DOHH2 (cell line): ENCODE results near the gene VTN.

ENCODE experiments used
- H3F3A ChIP-seq: fragments of 200-600 bp; sonication (generic), shearing (Covaris generic); 2 replicates; pipeline ENCODE4 v1.6.0; 2016; ENCODE audit warnings: antibody characterized with exemption, mild to moderate bottlenecking; ENCODE audit not compliant: control insufficient read depth, insufficient read depth
- H3K27ac ChIP-seq: fragments of 200-600 bp; sonication (generic); 2 replicates; pipeline ENCODE4 v1.5.1; 2014; ENCODE audit warnings: low read depth, mild to moderate bottlenecking, low read length, moderate library complexity
- H3K27me3 ChIP-seq: fragments of 200-600 bp; sonication (generic); 2 replicates; pipeline ENCODE4 v1.6.1; 2014; ENCODE audit warnings: mild to moderate bottlenecking, low read length, mixed read lengths; ENCODE audit not compliant: control insufficient read depth
- H3K36me3 ChIP-seq: fragments of 200-600 bp; sonication (generic); 2 replicates; pipeline ENCODE4 v1.6.1; 2014; ENCODE audit warnings: mild to moderate bottlenecking, low read length, moderate library complexity, mixed read lengths; ENCODE audit not compliant: control insufficient read depth
- H3K4me1 ChIP-seq: fragments of 200-600 bp; sonication (generic); 2 replicates; pipeline ENCODE4 v1.6.1; 2014; ENCODE audit warnings: mild to moderate bottlenecking, low read length, mixed read lengths; ENCODE audit not compliant: control insufficient read depth
- H3K4me2 ChIP-seq: fragments of 200-600 bp; sonication (generic); 2 replicates; pipeline ENCODE4 v1.6.0; 2014; ENCODE audit warnings: mild to moderate bottlenecking, low read length, moderate library complexity
- H3K4me3 ChIP-seq: fragments of 200-600 bp; sonication (generic); 2 replicates; pipeline ENCODE4 v1.5.1; 2014; ENCODE audit warnings: mild to moderate bottlenecking, low read length, mixed read lengths
- H3K79me2 ChIP-seq: fragments of 200-600 bp; sonication (generic); 2 replicates; pipeline ENCODE4 v1.6.1; 2014; ENCODE audit warnings: mild to moderate bottlenecking, low read length, mixed read lengths; ENCODE audit not compliant: control insufficient read depth
- H3K9me2 ChIP-seq: fragments of 200-600 bp; sonication (generic); replicated peaks from 2 replicates; pipeline ENCODE4 v1.6.1; 2014; ENCODE audit warnings: mild to moderate bottlenecking, low read length, mixed read lengths; ENCODE audit not compliant: control insufficient read depth
- H3K9me3 ChIP-seq: fragments of 200-600 bp; sonication (generic); 2 replicates; pipeline ENCODE4 v1.6.1; 2014; ENCODE audit warnings: antibody characterized with exemption, low read length, mixed read lengths; ENCODE audit not compliant: control insufficient read depth, insufficient read depth
- H4K20me1 ChIP-seq: fragments of 200-600 bp; sonication (generic); 2 replicates; pipeline ENCODE4 v1.6.0; 2014; ENCODE audit warnings: low read depth, mild to moderate bottlenecking, antibody characterized with exemption, low read length, moderate library complexity; ENCODE audit not compliant: control insufficient read depth, insufficient read depth
- EZH2phosphoT487 ChIP-seq: fragments of 200-600 bp; sonication (generic); IDR thresholded peaks from 2 replicates; pipeline ENCODE4 v1.6.1; 2017; ENCODE audit warnings: borderline replicate concordance, mild to moderate bottlenecking, antibody characterized with exemption, low read length, moderate library complexity, mixed read lengths
- TF ChIP-seq, protein P1 (sequence below): fragments of 200-600 bp; sonication (generic); IDR thresholded peaks from one replicate; pipeline ENCODE4 v1.5.1; 2014; ENCODE audit warnings: antibody characterized with exemption, mild to moderate bottlenecking, low read depth, low read length; ENCODE audit not compliant: poor library complexity, severe bottlenecking

Gene VTN

GRCh38 chr17:28343491-28343932, 26.6 kb downstream of the VTN start:
- H4K20me1 ChIP-seq = 0 out of 2 replicates have a peak, but pooled peaks cover 2% of the 10 kb centered on the region
- H3K4me3 ChIP-seq = no peak overlapping the region
- H3K79me2 ChIP-seq = peaks cover 4% of the 10 kb centered on the region; the same call in 1 of the 2 replicates
- H3K4me1 ChIP-seq = peaks cover 3% of the 10 kb centered on the region; the same call in 1 of the 2 replicates
- no peaks in the 10 kb centered on the region for H3K27me3 ChIP-seq
- H3K9me3 ChIP-seq = no peaks in the 10 kb centered on the region
- H3K4me2 ChIP-seq = no peak overlapping the region
- H3K36me3 ChIP-seq = peaks cover 64% of the 10 kb centered on the region
- H3K27ac ChIP-seq = no peak overlapping the region
- H3F3A ChIP-seq = peaks cover 7% of the 10 kb centered on the region; the same call in 1 of the 2 replicates
- no peaks in the 10 kb centered on the region for H3K9me2 ChIP-seq
- TF ChIP-seq EZH2phosphoT487 = no peak
- TF ChIP-seq, protein P1, sequence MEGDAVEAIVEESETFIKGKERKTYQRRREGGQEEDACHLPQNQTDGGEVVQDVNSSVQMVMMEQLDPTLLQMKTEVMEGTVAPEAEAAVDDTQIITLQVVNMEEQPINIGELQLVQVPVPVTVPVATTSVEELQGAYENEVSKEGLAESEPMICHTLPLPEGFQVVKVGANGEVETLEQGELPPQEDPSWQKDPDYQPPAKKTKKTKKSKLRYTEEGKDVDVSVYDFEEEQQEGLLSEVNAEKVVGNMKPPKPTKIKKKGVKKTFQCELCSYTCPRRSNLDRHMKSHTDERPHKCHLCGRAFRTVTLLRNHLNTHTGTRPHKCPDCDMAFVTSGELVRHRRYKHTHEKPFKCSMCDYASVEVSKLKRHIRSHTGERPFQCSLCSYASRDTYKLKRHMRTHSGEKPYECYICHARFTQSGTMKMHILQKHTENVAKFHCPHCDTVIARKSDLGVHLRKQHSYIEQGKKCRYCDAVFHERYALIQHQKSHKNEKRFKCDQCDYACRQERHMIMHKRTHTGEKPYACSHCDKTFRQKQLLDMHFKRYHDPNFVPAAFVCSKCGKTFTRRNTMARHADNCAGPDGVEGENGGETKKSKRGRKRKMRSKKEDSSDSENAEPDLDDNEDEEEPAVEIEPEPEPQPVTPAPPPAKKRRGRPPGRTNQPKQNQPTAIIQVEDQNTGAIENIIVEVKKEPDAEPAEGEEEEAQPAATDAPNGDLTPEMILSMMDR = no peak

DNA sequence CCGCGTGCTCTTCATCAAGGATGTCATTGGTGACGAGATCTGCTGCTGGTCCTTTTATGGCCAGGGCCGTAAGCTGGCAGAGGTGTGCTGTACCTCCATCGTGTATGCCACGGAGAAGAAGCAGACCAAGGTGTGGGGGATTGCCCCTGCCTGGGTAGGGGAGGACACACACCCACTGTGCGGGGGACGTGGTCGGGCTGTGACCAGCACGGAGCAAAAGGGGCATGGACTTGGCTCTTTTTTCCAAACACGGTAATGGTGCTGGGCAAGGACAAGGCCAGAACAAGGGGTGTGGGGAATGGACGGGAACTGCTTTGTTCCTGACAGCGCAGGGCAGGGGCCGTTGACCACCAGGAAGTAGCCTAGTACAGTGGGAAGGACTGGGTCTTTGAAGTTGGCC, 27.8 kb downstream of the VTN start:
- Histone ChIP-seq H3K9me2 (no peaks in the 10 kb centered on the region), H3K27me3 (no peaks in the 10 kb centered on the region), H3K9me3 (no peaks in the 10 kb centered on the region), H3F3A (peaks cover 7% of the 10 kb centered on the region; the same call in 1 of the 2 replicates), H3K27ac (no peak overlapping the region), H3K4me1 (peaks cover 3% of the 10 kb centered on the region; the same call in 1 of the 2 replicates), H3K4me3 (no peak overlapping the region), H4K20me1 (0 out of 2 replicates have a peak, but pooled peaks cover 3% of the 10 kb centered on the region), H3K36me3 (peaks cover 52% of the 10 kb centered on the region), H3K79me2 (peaks cover 13% of the 10 kb centered on the region), H3K4me2 (no peak overlapping the region)
- TF ChIP-seq, protein P1 = no peak
- no peak for TF ChIP-seq EZH2phosphoT487

DNA sequence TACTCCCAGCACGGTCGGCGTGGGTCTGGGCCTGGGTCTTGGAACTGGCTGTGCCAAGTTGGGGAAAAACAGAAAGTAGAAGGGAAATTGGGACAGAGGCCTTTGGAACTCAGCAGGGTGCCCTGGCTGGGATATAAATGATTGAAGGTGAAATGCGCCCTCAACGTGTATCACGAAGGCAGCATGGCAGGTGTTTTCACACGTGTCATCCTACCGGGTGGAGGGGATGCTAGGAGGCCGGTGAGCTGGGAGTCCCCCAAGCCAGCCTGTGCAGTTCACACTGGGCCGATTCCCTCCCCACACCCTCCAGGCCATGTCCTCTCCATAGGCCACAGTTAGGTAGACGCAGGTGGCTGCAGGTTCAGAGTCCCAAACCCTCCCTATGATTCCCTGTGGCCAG, 28.6 kb downstream of the VTN start:
- peaks cover 8% of the 10 kb centered on the region for H3K4me1 ChIP-seq
- no peak overlapping the region for H3K4me3 ChIP-seq
- H4K20me1 ChIP-seq = 0 out of 2 replicates have a peak, but pooled peaks cover 3% of the 10 kb centered on the region
- H3K9me3 ChIP-seq = no peaks in the 10 kb centered on the region
- H3F3A ChIP-seq = 0 out of 2 replicates have a peak, but pooled peaks cover 2% of the 10 kb centered on the region
- peaks cover 21% of the 10 kb centered on the region for H3K79me2 ChIP-seq
- no peaks in the 10 kb centered on the region for H3K9me2 ChIP-seq
- TF ChIP-seq, protein P1 = no peak
- TF ChIP-seq EZH2phosphoT487 = no peak
- H3K27me3 ChIP-seq = no peaks in the 10 kb centered on the region
- no peak overlapping the region for H3K27ac ChIP-seq
- no peak overlapping the region for H3K4me2 ChIP-seq
- H3K36me3 ChIP-seq = peaks cover 44% of the 10 kb centered on the region
